HG02623 (cell line): ENCODE measurements around the gene TNFAIP8L3.

ENCODE experiments used
- ATAC-seq: cut with Tn5 transposase; IDR thresholded peaks from one replicate; pipeline ENCODE4 v1.9.1; 2021; ENCODE audit warnings: moderate library complexity; ENCODE audit not compliant: unreplicated experiment

Gene TNFAIP8L3

GRCh38 chr15:51011212-51011611, 83.5 kb downstream of the TNFAIP8L3 start:
- no peak for ATAC-seq

- no peak for ATAC-seq
Measured at GRCh38 chr15:51007131-51007666, 87.5 kb downstream of the TNFAIP8L3 start.
